Stimulated activated CD4-positive, alpha-beta T cell treated with anti-CD3 and anti-CD28 coated beads, Interleukin-2, amount 100 ng/mL, for 24 hours (primary cell): ENCODE data around the gene OR11A1.
"Not testable (repeated sequence)": the region's sequence is repeated elsewhere in the genome, so short reads cannot be mapped to it uniquely, and the experiment has no call there.

Experiments
- DNase-seq, 2 donors: peaks; one replicate each; pipeline ENCODE4 v3.0.0-alpha.2; 2020

The OR11A1 gene

GRCh38 chr6:29477923-29478450, 21.1 kb upstream of the OR11A1 start:
- no peak for DNase-seq

- no peak for DNase-seq
Observed at GRCh38 chr6:29474996-29475395, 18.1 kb upstream of the OR11A1 start.

- DNase-seq, result no peak
Observed at GRCh38 chr6:29466241-29466640, 9.4 kb upstream of the OR11A1 start.

- DNase-seq, result no peak
Observed at GRCh38 chr6:29465801-29466200, 8.9 kb upstream of the OR11A1 start.

GRCh38 chr6:29465279-29465678, 8.4 kb upstream of the OR11A1 start:
- DNase-seq, result no peak

- no peak for DNase-seq
Observed at GRCh38 chr6:29462022-29462421, 5.2 kb upstream of the OR11A1 start.

GRCh38 chr6:29461021-29461814, 4.3 kb upstream of the OR11A1 start:
- DNase-seq, result no peak

- DNase-seq, result no peak
Observed at GRCh38 chr6:29451471-29452193, 5.2 kb downstream of the OR11A1 start.

- DNase-seq, result no peak
Observed at GRCh38 chr6:29447670-29448069, 9.2 kb downstream of the OR11A1 start.

GRCh38 chr6:29444031-29444430, 12.8 kb downstream of the OR11A1 start:
- not testable (repeated sequence) for DNase-seq

GRCh38 chr6:29442719-29443118, 14.2 kb downstream of the OR11A1 start:
- no peak for DNase-seq

GRCh38 chr6:29439006-29439405, 17.9 kb downstream of the OR11A1 start, which contains the start of gene OR10C1:
OR10C1 (plus strand) TSS chr6:29439306; CDS start chr6:29440016, 710 bp downstream.
- no peak for DNase-seq

- DNase-seq, result not testable (repeated sequence)
Observed at GRCh38 chr6:29436730-29437129, 20.1 kb downstream of the OR11A1 start.

- no peak for DNase-seq
Observed at GRCh38 chr6:29426654-29427053, 30.2 kb downstream of the OR11A1 start.

- DNase-seq, result no peak
Observed at GRCh38 chr6:29425075-29425474, 31.8 kb downstream of the OR11A1 start.

- no peak for DNase-seq
Observed at GRCh38 chr6:29424575-29424974, 32.3 kb downstream of the OR11A1 start.

GRCh38 chr6:29424168-29424567, 32.7 kb downstream of the OR11A1 start:
- DNase-seq, result no peak

- DNase-seq, result no peak
Observed at GRCh38 chr6:29419516-29419915, 37.4 kb downstream of the OR11A1 start.

- DNase-seq, result no peak
Observed at GRCh38 chr6:29414588-29414987, 42.3 kb downstream of the OR11A1 start, which contains the start of gene OR12D1. OR12D1 (plus strand) TSS chr6:29414928.

- no peak for DNase-seq
Observed at GRCh38 chr6:29403801-29404200, 53.1 kb downstream of the OR11A1 start.

GRCh38 chr6:29399525-29399924, 57.3 kb downstream of the OR11A1 start:
- DNase-seq, result no peak

- no peak for DNase-seq
Observed at GRCh38 chr6:29395331-29395730, 61.5 kb downstream of the OR11A1 start, which contains the start of gene OR12D2. OR12D2 (plus strand) TSS chr6:29395631; CDS start chr6:29396700, 1,069 bp downstream.

- DNase-seq, result no peak
Observed at GRCh38 chr6:29388533-29388932, 68.3 kb downstream of the OR11A1 start.

GRCh38 chr6:29376003-29376402, 80.9 kb downstream of the OR11A1 start:
- no peak for DNase-seq
